Ishikawa (cell line): ENCODE measurements around the gene OR10G8.

Experiments
- CEBPB ChIP-seq: IDR thresholded peaks from 2 replicates; pipeline ENCODE4 v1.6.1; 2012
- CREB1 ChIP-seq: IDR thresholded peaks from 2 replicates; pipeline ENCODE4 v1.6.1; 2012; ENCODE audit warnings: low read depth
- EGR1 ChIP-seq: IDR thresholded peaks from 2 replicates; pipeline ENCODE4 v1.6.1; 2012
- EP300 ChIP-seq: IDR thresholded peaks from 2 replicates; pipeline ENCODE4 v1.6.1; 2012; ENCODE audit warnings: borderline replicate concordance
- FOXM1 ChIP-seq: IDR thresholded peaks from 2 replicates; pipeline ENCODE4 v1.6.1; 2012; ENCODE audit warnings: low read depth, borderline replicate concordance
- NFIC ChIP-seq: IDR thresholded peaks from 2 replicates; pipeline ENCODE4 v1.6.1; 2012
- RAD21 ChIP-seq: IDR thresholded peaks from 2 replicates; pipeline ENCODE4 v1.6.1; 2012; ENCODE audit warnings: low read depth
- TAF1 ChIP-seq: IDR thresholded peaks from 2 replicates; pipeline ENCODE4 v1.6.1; 2012; ENCODE audit warnings: low read depth, mild to moderate bottlenecking
- TCF12 ChIP-seq: IDR thresholded peaks from 2 replicates; pipeline ENCODE4 v1.6.1; 2012; ENCODE audit warnings: low read depth
- TEAD4 ChIP-seq: IDR thresholded peaks from 2 replicates; pipeline ENCODE4 v1.6.1; 2012
- YY1 ChIP-seq: IDR thresholded peaks from 2 replicates; pipeline ENCODE4 v1.6.1; 2012; ENCODE audit warnings: low read depth
- ZBTB7A ChIP-seq: IDR thresholded peaks from 2 replicates; pipeline ENCODE4 v1.6.1; 2012; ENCODE audit warnings: low read depth
- TF ChIP-seq, protein P1 (sequence below): IDR thresholded peaks from 2 replicates; pipeline ENCODE4 v1.6.1; 2012
- TF ChIP-seq, protein P2 (sequence below): IDR thresholded peaks from 2 replicates; pipeline ENCODE4 v1.6.1; 2012
- TF ChIP-seq, protein P3 (sequence below): IDR thresholded peaks from 2 replicates; pipeline ENCODE4 v1.6.1; 2012; ENCODE audit warnings: low read depth, mild to moderate bottlenecking

The OR10G8 gene

DNA sequence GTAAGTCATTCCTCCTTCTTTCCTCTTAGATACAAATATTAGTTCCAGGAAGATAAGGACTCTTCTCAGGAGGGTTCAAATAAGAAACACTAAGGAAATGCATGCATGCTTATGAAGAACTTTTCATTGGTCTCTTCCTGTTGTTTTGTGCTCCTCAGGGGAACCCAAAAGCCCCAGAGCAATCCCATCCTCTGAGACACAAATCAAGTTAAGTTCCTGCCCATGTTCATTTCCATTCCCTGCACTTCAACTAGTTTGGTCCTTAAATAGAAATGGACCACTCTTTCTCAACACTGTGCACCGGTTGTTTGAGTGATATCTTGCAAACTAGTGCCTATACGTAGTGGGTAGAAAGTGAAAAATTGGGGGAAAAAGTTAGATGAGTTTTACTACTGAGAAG, 13.9 kb upstream of the OR10G8 start, which contains the start of gene OR10G4:
Gene OR10G4 (plus strand): TSS at position 301 of the 400 bp plus-strand sequence. CDS start 2,578 bp downstream, outside the sequence.
- TF ChIP-seq RAD21 (no peak), YY1 (no peak), ZBTB7A (no peak)
- TF ChIP-seq, protein P1, sequence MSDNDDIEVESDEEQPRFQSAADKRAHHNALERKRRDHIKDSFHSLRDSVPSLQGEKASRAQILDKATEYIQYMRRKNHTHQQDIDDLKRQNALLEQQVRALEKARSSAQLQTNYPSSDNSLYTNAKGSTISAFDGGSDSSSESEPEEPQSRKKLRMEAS = no peak

DNA sequence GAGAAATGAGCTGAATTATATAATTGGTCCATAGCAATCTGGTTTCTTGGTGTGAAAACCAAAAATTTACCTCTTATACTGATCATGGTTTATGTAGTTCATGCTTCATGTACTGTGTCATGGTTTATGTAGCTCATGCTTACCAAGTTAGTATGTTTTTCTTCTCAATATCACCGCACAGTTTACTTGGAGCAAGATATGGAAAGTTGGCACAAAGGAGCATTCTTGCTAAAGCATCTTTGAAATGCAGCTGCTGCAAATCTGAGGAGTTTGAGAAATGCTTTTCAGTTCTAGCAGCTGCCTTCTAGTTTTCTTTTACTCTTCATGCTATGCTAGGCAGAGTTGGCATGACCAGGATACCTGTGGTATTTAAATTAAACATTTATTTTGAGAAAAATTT, 10.1 kb downstream of the OR10G8 start:
- TF ChIP-seq NFIC (no peak), ZBTB7A (no peak), EGR1 (no peak), CREB1 (no peak), CEBPB (no peak), RAD21 (no peak), YY1 (no peak)
- TF ChIP-seq, protein P1 = no peak
- TF ChIP-seq, protein P2, sequence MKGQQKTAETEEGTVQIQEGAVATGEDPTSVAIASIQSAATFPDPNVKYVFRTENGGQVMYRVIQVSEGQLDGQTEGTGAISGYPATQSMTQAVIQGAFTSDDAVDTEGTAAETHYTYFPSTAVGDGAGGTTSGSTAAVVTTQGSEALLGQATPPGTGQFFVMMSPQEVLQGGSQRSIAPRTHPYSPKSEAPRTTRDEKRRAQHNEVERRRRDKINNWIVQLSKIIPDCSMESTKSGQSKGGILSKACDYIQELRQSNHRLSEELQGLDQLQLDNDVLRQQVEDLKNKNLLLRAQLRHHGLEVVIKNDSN = no peak

DNA sequence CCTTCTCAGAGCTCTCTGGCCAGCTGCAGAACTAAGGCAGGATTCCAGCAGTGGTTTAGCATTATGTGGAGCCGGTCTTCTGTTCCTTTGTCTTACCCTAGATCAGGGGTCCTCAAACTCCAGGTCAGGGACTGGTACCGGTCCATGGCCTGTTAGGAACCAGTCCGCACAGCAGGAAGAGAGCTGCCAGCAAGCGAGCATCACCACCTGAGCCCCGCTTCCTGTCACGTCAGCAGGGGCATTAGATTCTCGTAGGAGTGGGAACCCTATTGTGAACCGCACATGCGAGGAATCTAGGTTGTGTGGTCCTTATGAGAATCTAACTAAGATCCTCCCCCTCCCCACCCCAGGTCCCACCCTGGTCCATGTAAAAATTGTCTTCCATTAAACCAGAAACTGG, 13.0 kb downstream of the OR10G8 start:
- no peak for TF ChIP-seq CEBPB
- TF ChIP-seq, protein P3, sequence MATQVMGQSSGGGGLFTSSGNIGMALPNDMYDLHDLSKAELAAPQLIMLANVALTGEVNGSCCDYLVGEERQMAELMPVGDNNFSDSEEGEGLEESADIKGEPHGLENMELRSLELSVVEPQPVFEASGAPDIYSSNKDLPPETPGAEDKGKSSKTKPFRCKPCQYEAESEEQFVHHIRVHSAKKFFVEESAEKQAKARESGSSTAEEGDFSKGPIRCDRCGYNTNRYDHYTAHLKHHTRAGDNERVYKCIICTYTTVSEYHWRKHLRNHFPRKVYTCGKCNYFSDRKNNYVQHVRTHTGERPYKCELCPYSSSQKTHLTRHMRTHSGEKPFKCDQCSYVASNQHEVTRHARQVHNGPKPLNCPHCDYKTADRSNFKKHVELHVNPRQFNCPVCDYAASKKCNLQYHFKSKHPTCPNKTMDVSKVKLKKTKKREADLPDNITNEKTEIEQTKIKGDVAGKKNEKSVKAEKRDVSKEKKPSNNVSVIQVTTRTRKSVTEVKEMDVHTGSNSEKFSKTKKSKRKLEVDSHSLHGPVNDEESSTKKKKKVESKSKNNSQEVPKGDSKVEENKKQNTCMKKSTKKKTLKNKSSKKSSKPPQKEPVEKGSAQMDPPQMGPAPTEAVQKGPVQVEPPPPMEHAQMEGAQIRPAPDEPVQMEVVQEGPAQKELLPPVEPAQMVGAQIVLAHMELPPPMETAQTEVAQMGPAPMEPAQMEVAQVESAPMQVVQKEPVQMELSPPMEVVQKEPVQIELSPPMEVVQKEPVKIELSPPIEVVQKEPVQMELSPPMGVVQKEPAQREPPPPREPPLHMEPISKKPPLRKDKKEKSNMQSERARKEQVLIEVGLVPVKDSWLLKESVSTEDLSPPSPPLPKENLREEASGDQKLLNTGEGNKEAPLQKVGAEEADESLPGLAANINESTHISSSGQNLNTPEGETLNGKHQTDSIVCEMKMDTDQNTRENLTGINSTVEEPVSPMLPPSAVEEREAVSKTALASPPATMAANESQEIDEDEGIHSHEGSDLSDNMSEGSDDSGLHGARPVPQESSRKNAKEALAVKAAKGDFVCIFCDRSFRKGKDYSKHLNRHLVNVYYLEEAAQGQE = no peak
- TF ChIP-seq FOXM1 = no peak
- TF ChIP-seq, protein P1 = no peak
- no peak for TF ChIP-seq EP300
- TF ChIP-seq YY1 = no peak
- no peak for TF ChIP-seq TEAD4
- no peak for TF ChIP-seq TAF1
- no peak for TF ChIP-seq RAD21
- TF ChIP-seq TCF12 = no peak

DNA sequence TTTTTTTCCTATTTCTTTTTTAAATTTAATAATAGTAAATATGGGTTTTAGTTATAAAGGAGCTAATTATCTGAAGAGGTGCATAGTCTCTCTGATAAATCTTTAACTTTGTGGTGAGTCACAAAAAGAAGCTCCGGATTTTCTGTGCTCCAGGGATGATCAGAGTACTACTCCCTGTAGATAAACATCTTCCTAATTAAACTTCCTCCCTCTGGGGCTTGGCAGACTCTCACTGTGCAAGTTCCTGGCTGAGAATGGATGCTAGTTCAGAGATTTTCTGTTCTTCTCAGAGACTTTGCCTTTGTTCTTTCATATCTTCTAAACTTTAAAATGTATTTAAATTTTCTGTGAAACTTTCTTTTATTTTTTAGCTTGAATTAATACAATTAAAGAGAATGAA, 14.7 kb downstream of the OR10G8 start, which contains the start of gene OR10G7:
Gene OR10G7 (minus strand): TSS at position 72 of the 400 bp plus-strand sequence. CDS start 2,324 bp downstream, outside the sequence.
- TF ChIP-seq CREB1 (no peak), RAD21 (no peak), EP300 (no peak), EGR1 (no peak), TEAD4 (no peak), TAF1 (no peak), NFIC (no peak), FOXM1 (no peak), TCF12 (no peak), YY1 (no peak), CEBPB (no peak), ZBTB7A (no peak)
- TF ChIP-seq, protein P3 = no peak
- TF ChIP-seq, protein P2 = no peak
- TF ChIP-seq, protein P1 = no peak

DNA sequence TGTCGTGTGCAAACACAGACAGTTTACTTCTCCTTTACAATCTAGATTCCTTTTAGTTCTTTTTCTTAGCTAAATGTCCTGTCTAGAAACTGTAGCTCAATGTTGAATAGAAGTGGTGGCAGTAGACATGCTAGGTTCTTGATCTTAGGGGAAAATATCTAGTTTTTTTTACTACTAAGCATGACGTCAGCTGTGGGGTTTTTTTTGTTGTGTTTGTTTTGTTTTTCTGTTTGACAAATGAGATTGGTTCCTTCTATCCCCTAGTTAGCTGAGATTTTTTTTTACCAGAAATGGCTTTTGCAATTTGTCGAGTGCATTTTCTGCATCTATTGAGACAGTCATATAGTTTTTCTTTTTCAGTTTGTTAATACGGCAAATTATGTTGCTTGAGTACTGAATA, 16.8 kb downstream of the OR10G8 start:
- TF ChIP-seq CEBPB (no peak), YY1 (no peak)

DNA sequence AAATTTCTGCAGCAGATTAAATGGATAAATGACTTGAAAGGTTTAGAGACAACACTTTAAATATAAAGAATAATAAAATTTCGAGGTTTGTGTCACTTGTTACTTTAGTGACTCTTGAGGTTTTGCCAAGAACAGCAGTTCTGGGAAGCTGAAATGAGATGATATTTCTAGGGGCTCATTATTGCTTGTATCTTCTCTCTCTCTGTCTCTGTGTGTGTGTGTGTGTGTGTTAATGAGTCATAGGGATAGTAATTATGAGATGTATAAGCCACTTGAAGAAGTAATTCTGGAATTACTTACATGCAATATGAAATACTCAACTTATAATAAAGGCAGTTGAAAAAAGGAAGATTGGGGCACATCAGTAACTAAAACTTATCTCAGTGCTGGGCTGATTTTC, 24.1 kb downstream of the OR10G8 start:
- TF ChIP-seq, protein P2 = no peak
- TF ChIP-seq RAD21 (no peak), EGR1 (no peak), YY1 (no peak), TAF1 (no peak), CEBPB (no peak), NFIC (no peak), FOXM1 (no peak), CREB1 (no peak)
